IMR-90 (cell line): ENCODE measurements around the gene NFE2L2. TPM values are rescaled to one million over a fixed set of nuclear protein-coding genes. Genes with fewer than 3 reads are reported as not detected.

Experiments
- ATAC-seq: fragments of 200-7000 bp; cut with Tn5 transposase; 2 replicates; pipeline ENCODE4 v1.9.1; 2020; ENCODE audit warnings: low read depth, mild to moderate bottlenecking, moderate library complexity
- BruUV-seq: library from RNA; stranded (reverse); fragments of 400-500 nt; replicated peaks from 2 replicates; lab custom pipeline; 2021; lab: Mats Ljungman, UMichigan
- CTCF ChIA-PET: fragments of 300-600 bp; formaldehyde crosslinking; extraction: SDS; loops from one replicate; lab custom pipeline; 2021; ENCODE audit warnings: antibody characterized with exemption; lab: Yijun Ruan, JAX
- POLR2A ChIA-PET: fragments of 300-600 bp; sonication (Branson Sonifier 250); formaldehyde crosslinking; loops from one replicate; lab custom pipeline; 2022; ENCODE audit warnings: antibody characterized with exemption; ENCODE audit not compliant: unreplicated experiment; lab: Charles Lee
- DNase-seq: peaks from one replicate; pipeline ENCODE4 v3.0.0; 2013
- H2AFZ ChIP-seq: replicated peaks from 2 replicates; pipeline ENCODE3; 2013; ENCODE audit warnings: low read length, mild to moderate bottlenecking; ENCODE audit not compliant: poor library complexity
- H2AK5ac ChIP-seq: 2 replicates; pipeline ENCODE4 v1.6.1; 2013; ENCODE audit warnings: low read depth, low read length, inconsistent platforms
- H2AK9ac ChIP-seq: replicated peaks from 2 replicates; pipeline ENCODE3; 2013; ENCODE audit warnings: mild to moderate bottlenecking, low read depth, low read length, moderate library complexity; ENCODE audit not compliant: poor library complexity
- H2BK120ac ChIP-seq: 2 replicates; pipeline ENCODE4 v1.6.1; 2013; ENCODE audit warnings: low read depth, low read length, inconsistent platforms
- H2BK15ac ChIP-seq: 3 replicates; pipeline ENCODE4 v1.6.1; 2013; ENCODE audit warnings: low read depth, low read length, inconsistent platforms
- H2BK20ac ChIP-seq: 2 replicates; pipeline ENCODE4 v1.6.1; 2013; ENCODE audit warnings: low read depth, mild to moderate bottlenecking, inconsistent platforms, low read length, moderate library complexity
- H2BK5ac ChIP-seq: 2 replicates; pipeline ENCODE4 v1.6.1; 2013; ENCODE audit warnings: mild to moderate bottlenecking, low read depth, low read length, inconsistent platforms; ENCODE audit not compliant: poor library complexity, severe bottlenecking
- H3K14ac ChIP-seq: replicated peaks from 2 replicates; pipeline ENCODE4 v1.6.1; 2013; ENCODE audit warnings: low read depth, low read length, inconsistent platforms
- H3K18ac ChIP-seq: 2 replicates; pipeline ENCODE4 v1.6.1; 2013; ENCODE audit warnings: low read depth, low read length, control low read depth
- H3K23ac ChIP-seq: 2 replicates; pipeline ENCODE4 v1.6.1; 2013; ENCODE audit warnings: low read depth, low read length, inconsistent platforms
- H3K27ac ChIP-seq: 2 replicates; pipeline ENCODE4 v1.5.1; 2013; ENCODE audit warnings: mild to moderate bottlenecking, control low read depth, low read length; ENCODE audit not compliant: insufficient read depth
- H3K27me3 ChIP-seq: 2 replicates; pipeline ENCODE4 v1.6.1; 2013; ENCODE audit warnings: low read length; ENCODE audit not compliant: control insufficient read depth, insufficient read depth
- H3K36me3 ChIP-seq: 2 replicates; pipeline ENCODE4 v1.6.1; 2013; ENCODE audit warnings: low read length, mixed read lengths; ENCODE audit not compliant: control insufficient read depth, insufficient read depth
- H3K4ac ChIP-seq: 2 replicates; pipeline ENCODE4 v1.6.1; 2013; ENCODE audit warnings: low read depth, low read length, inconsistent platforms
- H3K4me1 ChIP-seq: 2 replicates; pipeline ENCODE4 v1.6.1; 2013; ENCODE audit warnings: low read length, mixed read lengths; ENCODE audit not compliant: control insufficient read depth, insufficient read depth
- H3K4me2 ChIP-seq: 2 replicates; pipeline ENCODE4 v1.6.1; 2013; ENCODE audit warnings: low read depth, mild to moderate bottlenecking, control low read depth, low read length, moderate library complexity
- H3K4me3 ChIP-seq: 2 replicates; pipeline ENCODE4 v1.5.1; 2013; ENCODE audit warnings: low read depth, mild to moderate bottlenecking, control low read depth, low read length, moderate library complexity; ENCODE audit not compliant: insufficient read depth
- H3K56ac ChIP-seq: 2 replicates; pipeline ENCODE4 v1.6.1; 2013; ENCODE audit warnings: low read length, inconsistent platforms; ENCODE audit not compliant: insufficient read depth; ENCODE audit errors: extremely low read depth
- H3K79me1 ChIP-seq, 2 experiments: 2 replicates each; pipeline ENCODE4 v1.6.1; 2013; ENCODE audit warnings: low read length in 2 of 2, inconsistent platforms in 1 of 2, low read depth in 1 of 2
- H3K9ac ChIP-seq: 2 replicates; pipeline ENCODE4 v1.6.1; 2013; ENCODE audit warnings: low read depth, low read length, control low read depth
- H3K9me1 ChIP-seq: 2 replicates; pipeline ENCODE4 v1.6.1; 2013; ENCODE audit warnings: low read length, inconsistent platforms; ENCODE audit not compliant: insufficient read depth
- H3K9me3 ChIP-seq: 2 replicates; pipeline ENCODE4 v1.6.1; 2013; ENCODE audit warnings: low read length; ENCODE audit not compliant: control insufficient read depth, insufficient read depth
- H4K20me1 ChIP-seq: 2 replicates; pipeline ENCODE4 v1.6.1; 2013; ENCODE audit warnings: low read length, inconsistent platforms; ENCODE audit not compliant: insufficient read depth
- H4K5ac ChIP-seq: 2 replicates; pipeline ENCODE4 v1.6.1; 2013; ENCODE audit warnings: mild to moderate bottlenecking, low read depth, low read length, control low read depth
- H4K8ac ChIP-seq, 2 experiments: 2 replicates each; pipeline ENCODE4 v1.6.1; 2013; ENCODE audit warnings: low read depth in 2 of 2, low read length in 2 of 2, control low read depth in 1 of 2, inconsistent platforms in 1 of 2
- H4K91ac ChIP-seq: 2 replicates; pipeline ENCODE4 v1.6.1; 2013; ENCODE audit warnings: low read depth, low read length, inconsistent platforms; ENCODE audit not compliant: insufficient read depth
- BHLHE40 ChIP-seq: fragments of 150-350 bp; IDR thresholded peaks from 2 replicates; pipeline ENCODE4 v1.6.1; 2016; ENCODE audit warnings: mild to moderate bottlenecking, low read depth, low read length
- CHD1 ChIP-seq: IDR thresholded peaks from 2 replicates; pipeline ENCODE4 v1.6.1; 2012; ENCODE audit warnings: low read depth, low read length, improper control_type of control experiment
- FOS ChIP-seq: fragments of 150-350 bp; IDR thresholded peaks from 2 replicates; pipeline ENCODE4 v1.6.1; 2016; ENCODE audit warnings: low read depth, low read length
- POLR2A ChIP-seq: IDR thresholded peaks from 2 replicates; pipeline ENCODE4 v1.6.1; 2012; ENCODE audit warnings: mild to moderate bottlenecking, low read depth, low read length
- WGBS, 2 experiments: methylation state at CpG; one replicate each; pipeline versions ENCODE4 v1.1.5 to v1.1.7; 2013; ENCODE audit warnings: missing lambda C conversion rate in 2 of 2; ENCODE audit not compliant: insufficient read length in 1 of 2; ENCODE audit errors: extremely low coverage in 2 of 2; 5-methylcytosine and 5-hydroxymethylcytosine counted together
- dilution Hi-C: fragments of 300-500 bp; cut with HindIII; formaldehyde crosslinking; loops from one replicate; pipeline ENCODE4 v1.14.3; 2018; ENCODE audit warnings: low sequenced_read_pairs; ENCODE audit not compliant: unreplicated experiment
- in situ Hi-C: fragments of 300-500 bp; cut with MboI; formaldehyde crosslinking; loops from 3 replicates; pipeline ENCODE4 v1.14.3; 2019; ENCODE audit warnings: low sequenced_read_pairs, inconsistent platforms, mixed read lengths
- intact Hi-C: fragments of 100-400 bp; cut with micrococcal nuclease; formaldehyde crosslinking; loops from 2 replicates; pipeline ENCODE4 v1.10.0; 2022
- polyA plus RNA-seq, 3 experiments: library from polyadenylated mRNA; depleted of rRNA; stranded (reverse); fragments of >200 nt; gene quantifications; 2 replicates each; pipeline ENCODE4 v1.2.3, GENCODE V29; 2012; ENCODE audit warnings: low replicate concordance in 1 of 3
- total RNA-seq: library from RNA; depleted of rRNA; stranded (reverse); fragments of >200 nt; gene quantifications from 2 replicates; pipeline ENCODE4 v1.2.3, GENCODE V29; 2012

NFE2L2 gene
- total and polyA plus RNA-seq, 2 of the 4 experiments (the other 2 are of a cell fraction): 72.7 to 83.5 TPM

DNA sequence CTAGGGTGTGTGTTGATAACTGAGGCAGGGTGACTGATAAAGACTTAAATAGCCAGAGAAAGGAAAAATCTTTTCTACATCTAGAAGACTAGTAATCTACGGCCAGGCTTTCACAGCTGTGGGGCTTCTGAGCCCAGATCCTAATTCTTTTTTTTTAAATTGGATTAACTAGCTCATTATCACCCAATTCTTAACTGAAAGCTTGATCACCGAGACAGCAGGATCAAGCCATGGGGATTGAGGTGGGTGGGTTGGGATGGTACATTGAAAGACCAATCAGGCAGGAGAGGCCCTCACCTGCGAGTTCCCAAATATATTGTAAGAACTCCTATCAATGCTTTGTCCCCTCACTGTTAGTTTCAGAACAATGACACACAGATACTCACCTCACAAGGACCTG is 20.0 kb upstream of the NFE2L2 start:
- no peak overlapping the region for H3K4ac ChIP-seq

More for the DNA sequence above, 20.0 kb upstream of the NFE2L2 start:
- Histone ChIP-seq H4K8ac (no peak overlapping the region), H3K4me3 (no peak overlapping the region), H3K4me1 (peaks cover 24% of the 10 kb centered on the region), H2AK9ac (no peak overlapping the region), H4K91ac (0 out of 2 replicates have a peak overlapping the region, but pooled peaks have one; percentile 2), H3K23ac (no peak overlapping the region), H3K4me2 (no peak overlapping the region), H2AFZ (no peak overlapping the region), H3K56ac (no peak overlapping the region), H3K18ac (peak overlapping the region; percentile 54), H4K5ac (no peak overlapping the region; the same call in 1 of the 2 replicates), H4K20me1 (no peaks in the 10 kb centered on the region), H2AK5ac (no peak overlapping the region), H3K27ac (no peak overlapping the region), H2BK20ac (no peak overlapping the region), H3K79me1 (no peaks in the 10 kb centered on the region), H2BK5ac (no peak overlapping the region), H3K9ac (no peak overlapping the region), H3K36me3 (no peaks in the 10 kb centered on the region), H3K14ac (no peak overlapping the region), H3K9me1 (peaks cover 4% of the 10 kb centered on the region; the same call in 1 of the 2 replicates), H3K9me3 (no peaks in the 10 kb centered on the region), H2BK120ac (no peak overlapping the region), H3K27me3 (no peaks in the 10 kb centered on the region), H2BK15ac (no peak overlapping the region; the same call in 2 of the 3 replicates)
- no peak for DNase-seq
- no peak for TF ChIP-seq BHLHE40
- TF ChIP-seq CHD1: no peak
- no peak for TF ChIP-seq POLR2A
- no peak for TF ChIP-seq FOS
- ATAC-seq: no peak
- BruUV-seq: no TSS peak
- CTCF ChIA-PET: no interaction called here
- in situ Hi-C loops (no loop called here), dilution Hi-C loops (no loop called here), intact Hi-C loops (no loop called here)
- POLR2A ChIA-PET: no interaction called here
- WGBS, 2 experiments: no CpG with 5 or more reads among the region's 3 CpGs
